Smooth muscle cell (in vitro differentiated cells): ENCODE results near the gene LRRC25. TPM values are rescaled to one million over a fixed set of nuclear protein-coding genes. Genes with fewer than 3 reads are reported as not detected.

ENCODE experiments used
- DNase-seq: peaks from one replicate; lab custom pipeline; 2025; ENCODE audit not compliant: unreplicated experiment; lab: John Stamatoyannopoulos, UW
- H2AFZ ChIP-seq: fragments of 200-600 bp; sonication (generic); 2 replicates; pipeline ENCODE4 v1.6.0; 2016; ENCODE audit warnings: antibody characterized with exemption, low read depth, mild to moderate bottlenecking
- H3F3A ChIP-seq: fragments of 200-600 bp; sonication (generic); 2 replicates; pipeline ENCODE4 v1.6.0; 2017; ENCODE audit warnings: antibody characterized with exemption, low read depth
- H3K27ac ChIP-seq: fragments of 200-600 bp; sonication (generic); 2 replicates; pipeline ENCODE4 v1.5.1; 2016; ENCODE audit warnings: low read depth, mild to moderate bottlenecking
- H3K27me3 ChIP-seq: fragments of 200-600 bp; sonication (generic); 2 replicates; pipeline ENCODE4 v1.6.1; 2016; ENCODE audit warnings: low read depth, mild to moderate bottlenecking
- H3K36me3 ChIP-seq: fragments of 200-600 bp; sonication (generic); 2 replicates; pipeline ENCODE4 v1.5.1; 2016; ENCODE audit warnings: low read depth
- H3K4me1 ChIP-seq: fragments of 200-600 bp; sonication (generic); 2 replicates; pipeline ENCODE4 v1.5.1; 2016; ENCODE audit warnings: low read depth
- H3K4me2 ChIP-seq: fragments of 200-600 bp; sonication (generic); 2 replicates; pipeline ENCODE4 v1.6.0; 2016; ENCODE audit warnings: mild to moderate bottlenecking
- H3K4me3 ChIP-seq: fragments of 200-600 bp; sonication (generic); 2 replicates; pipeline ENCODE4 v1.5.1; 2016; ENCODE audit warnings: mild to moderate bottlenecking
- H3K79me2 ChIP-seq: fragments of 200-600 bp; sonication (generic); 2 replicates; pipeline ENCODE4 v1.6.0; 2016; ENCODE audit warnings: low read depth, mild to moderate bottlenecking
- H3K9ac ChIP-seq: fragments of 200-600 bp; sonication (generic); 2 replicates; pipeline ENCODE4 v1.6.0; 2016; ENCODE audit warnings: low read depth
- H3K9me3 ChIP-seq: fragments of 200-600 bp; sonication (generic); replicated peaks from 2 replicates; pipeline ENCODE4 v1.5.1; 2016; ENCODE audit warnings: low read depth
- H4K20me1 ChIP-seq: fragments of 200-600 bp; sonication (generic); 2 replicates; pipeline ENCODE4 v1.6.0; 2016; ENCODE audit warnings: low read depth
- CTCF ChIP-seq: fragments of 200-600 bp; sonication (generic); IDR thresholded peaks from 2 replicates; pipeline ENCODE4 v1.5.1; 2017; ENCODE audit warnings: borderline replicate concordance, mild to moderate bottlenecking, antibody characterized with exemption; ENCODE audit not compliant: insufficient read depth, poor library complexity, severe bottlenecking
- WGBS: methylation state at CpG from one replicate; pipeline ENCODE4 v1.1.7; 2016; ENCODE audit warnings: low lambda C conversion rate; 5-methylcytosine and 5-hydroxymethylcytosine counted together
- polyA plus RNA-seq: library from polyadenylated mRNA; unstranded; fragments of >200 nt; fragmentation: Nextera tagmentation; extraction: Ambion mirVana; gene quantifications from 2 replicates; pipeline ENCODE4 v1.2.1, GENCODE V29; 2016
- total RNA-seq: library from RNA; depleted of rRNA; stranded (reverse); fragments of >200 nt; gene quantifications from 2 replicates; pipeline ENCODE4 v1.2.3, GENCODE V29; 2014

The LRRC25 gene
- total and polyA plus RNA-seq, 2 experiments from 2014 or later: 0.34 TPM; not detected in 1

- H3K79me2 ChIP-seq: peaks cover 2% of the 10 kb centered on the region
- H3K27ac ChIP-seq: no peak overlapping the region
- H4K20me1 ChIP-seq: peaks cover 38% of the 10 kb centered on the region
- H3K36me3 ChIP-seq: no peaks in the 10 kb centered on the region
- WGBS: 91% methylated on average over 13 of the region's 15 CpGs
- no peak overlapping the region for H3K4me3 ChIP-seq
- H2AFZ ChIP-seq: no peak overlapping the region
- H3K9ac ChIP-seq: no peak overlapping the region
- no peak for DNase-seq
- H3K4me2 ChIP-seq: no peak overlapping the region
- TF ChIP-seq CTCF: no peak
- no peaks in the 10 kb centered on the region for H3K9me3 ChIP-seq
- no peaks in the 10 kb centered on the region for H3K4me1 ChIP-seq
- no peaks in the 10 kb centered on the region for H3F3A ChIP-seq
- H3K27me3 ChIP-seq: no peaks in the 10 kb centered on the region
Observed at GRCh38 chr19:18445262-18445948, 48.0 kb upstream of the LRRC25 start.

- peaks cover 2% of the 10 kb centered on the region for H3K79me2 ChIP-seq
- H4K20me1 ChIP-seq: peaks cover 29% of the 10 kb centered on the region
- H3K4me1 ChIP-seq: peaks cover 6% of the 10 kb centered on the region
Observed at GRCh38 chr19:18444513-18444912, 47.1 kb upstream of the LRRC25 start.

GRCh38 chr19:18443831-18444230, 46.4 kb upstream of the LRRC25 start:
- 98% methylated on average over 11 of the region's 11 CpGs for WGBS
- H3K4me3 ChIP-seq: no peak overlapping the region
- no peak overlapping the region for H2AFZ ChIP-seq
- no peak for TF ChIP-seq CTCF
- peaks cover 12% of the 10 kb centered on the region for H3K4me1 ChIP-seq
- H4K20me1 ChIP-seq: peaks cover 22% of the 10 kb centered on the region
- no peak overlapping the region for H3K4me2 ChIP-seq
- DNase-seq: no peak
- H3K27me3 ChIP-seq: no peaks in the 10 kb centered on the region
- H3K27ac ChIP-seq: no peak overlapping the region
- peaks cover 2% of the 10 kb centered on the region for H3K79me2 ChIP-seq
- no peak overlapping the region for H3K9ac ChIP-seq
- peaks cover 13% of the 10 kb centered on the region for H3F3A ChIP-seq
- H3K9me3 ChIP-seq: no peaks in the 10 kb centered on the region
- no peaks in the 10 kb centered on the region for H3K36me3 ChIP-seq

More at GRCh38 chr19:18444513-18444912, 47.1 kb upstream of the LRRC25 start:
- no peak for TF ChIP-seq CTCF
- Histone ChIP-seq H3K27me3 (no peaks in the 10 kb centered on the region), H3K9me3 (no peaks in the 10 kb centered on the region), H3K4me2 (no peak overlapping the region), H3K36me3 (no peaks in the 10 kb centered on the region), H2AFZ (no peak overlapping the region), H3K9ac (no peak overlapping the region), H3F3A (peaks cover 7% of the 10 kb centered on the region), H3K27ac (no peak overlapping the region), H3K4me3 (no peak overlapping the region)
- DNase-seq: no peak
- 97% methylated on average over 19 of the region's 19 CpGs for WGBS

GRCh38 chr19:18443406-18443805, 46.0 kb upstream of the LRRC25 start:
- WGBS: 99% methylated on average over 6 of the region's 6 CpGs
- peaks cover 20% of the 10 kb centered on the region for H4K20me1 ChIP-seq

More at GRCh38 chr19:18443406-18443805, 46.0 kb upstream of the LRRC25 start:
- peaks cover 17% of the 10 kb centered on the region for H3K4me1 ChIP-seq
- no peak overlapping the region for H3K27ac ChIP-seq
- no peak overlapping the region for H3K4me3 ChIP-seq
- H3K9me3 ChIP-seq: no peaks in the 10 kb centered on the region
- no peak overlapping the region for H2AFZ ChIP-seq
- DNase-seq: no peak
- no peaks in the 10 kb centered on the region for H3K27me3 ChIP-seq
- no peak for TF ChIP-seq CTCF
- no peak overlapping the region for H3K4me2 ChIP-seq
- H3K79me2 ChIP-seq: peaks cover 2% of the 10 kb centered on the region
- no peaks in the 10 kb centered on the region for H3K36me3 ChIP-seq
- no peak overlapping the region for H3K9ac ChIP-seq
- peaks cover 14% of the 10 kb centered on the region for H3F3A ChIP-seq
